Measurements from ENCODE around the gene ADAM21.

The ADAM21 gene

GRCh38 chr14:70489579-70490200 is 37.7 kb downstream of the ADAM21 start:
- no peak for DNase-seq

GRCh38 chr14:70498191-70498590 is 46.2 kb downstream of the ADAM21 start:
- DNase-seq: no peak
